Neural progenitor cell (in vitro differentiated cells): Measurements from ENCODE around the gene QPCTL.

Experiments
- EZH2 ChIP-seq: fragments of 200-600 bp; sonication (generic); IDR thresholded peaks from 2 replicates; pipeline ENCODE4 v1.6.1; 2017; ENCODE audit warnings: antibody characterized with exemption, mild to moderate bottlenecking, moderate library complexity
- TF ChIP-seq, protein P1 (sequence below): fragments of 200-600 bp; sonication (generic); IDR thresholded peaks from 2 replicates; pipeline ENCODE4 v1.5.1; 2017; ENCODE audit warnings: antibody characterized with exemption, mild to moderate bottlenecking

DNA sequence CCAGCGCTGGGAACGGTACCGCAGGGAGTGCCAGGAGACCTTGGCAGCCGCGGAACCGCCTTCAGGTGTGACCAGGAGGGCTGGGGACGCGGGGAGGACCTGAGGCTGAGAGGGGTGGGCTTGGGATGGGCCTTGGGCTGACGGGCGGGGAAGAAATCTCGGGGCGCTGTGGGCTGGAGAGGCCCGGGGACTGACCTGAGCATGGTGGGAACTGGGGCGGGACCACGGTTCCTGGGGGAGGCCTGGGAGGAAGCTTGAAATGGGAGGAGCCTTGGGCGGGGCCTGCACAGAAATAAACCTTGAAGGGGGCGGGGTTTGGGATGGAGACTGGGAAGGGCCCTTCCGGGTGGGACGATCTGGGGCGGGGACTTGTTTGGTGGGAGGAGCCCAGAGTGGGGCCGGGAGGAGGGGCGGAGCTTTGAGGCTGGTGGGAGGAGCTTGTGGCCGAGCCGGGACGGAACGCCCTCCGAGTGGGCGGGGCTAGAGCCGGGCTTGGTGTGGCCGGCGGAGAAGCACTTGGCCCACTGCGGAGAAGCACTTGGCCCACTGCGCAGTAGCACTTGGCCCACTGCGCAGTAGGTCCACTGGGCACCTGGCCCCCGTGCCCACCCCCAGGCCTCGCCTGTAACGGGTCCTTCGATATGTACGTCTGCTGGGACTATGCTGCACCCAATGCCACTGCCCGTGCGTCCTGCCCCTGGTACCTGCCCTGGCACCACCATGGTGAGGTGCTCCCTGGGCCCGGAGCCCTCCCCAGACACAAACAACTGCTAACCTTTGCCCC is 21.6 kb upstream of the QPCTL start:
- TF ChIP-seq, protein P1, sequence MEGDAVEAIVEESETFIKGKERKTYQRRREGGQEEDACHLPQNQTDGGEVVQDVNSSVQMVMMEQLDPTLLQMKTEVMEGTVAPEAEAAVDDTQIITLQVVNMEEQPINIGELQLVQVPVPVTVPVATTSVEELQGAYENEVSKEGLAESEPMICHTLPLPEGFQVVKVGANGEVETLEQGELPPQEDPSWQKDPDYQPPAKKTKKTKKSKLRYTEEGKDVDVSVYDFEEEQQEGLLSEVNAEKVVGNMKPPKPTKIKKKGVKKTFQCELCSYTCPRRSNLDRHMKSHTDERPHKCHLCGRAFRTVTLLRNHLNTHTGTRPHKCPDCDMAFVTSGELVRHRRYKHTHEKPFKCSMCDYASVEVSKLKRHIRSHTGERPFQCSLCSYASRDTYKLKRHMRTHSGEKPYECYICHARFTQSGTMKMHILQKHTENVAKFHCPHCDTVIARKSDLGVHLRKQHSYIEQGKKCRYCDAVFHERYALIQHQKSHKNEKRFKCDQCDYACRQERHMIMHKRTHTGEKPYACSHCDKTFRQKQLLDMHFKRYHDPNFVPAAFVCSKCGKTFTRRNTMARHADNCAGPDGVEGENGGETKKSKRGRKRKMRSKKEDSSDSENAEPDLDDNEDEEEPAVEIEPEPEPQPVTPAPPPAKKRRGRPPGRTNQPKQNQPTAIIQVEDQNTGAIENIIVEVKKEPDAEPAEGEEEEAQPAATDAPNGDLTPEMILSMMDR = no peak
- peak; percentile 5 for TF ChIP-seq EZH2
